ENCODE data around the gene OR2W3. TPM values are rescaled to one million over a fixed set of nuclear protein-coding genes. Genes with fewer than 3 reads are reported as not detected.

OR2W3 gene
- total RNA-seq, 4 donors from 2014 or later, result 0.81 to 3.1 (median 1.2) TPM; not detected in 1

DNA sequence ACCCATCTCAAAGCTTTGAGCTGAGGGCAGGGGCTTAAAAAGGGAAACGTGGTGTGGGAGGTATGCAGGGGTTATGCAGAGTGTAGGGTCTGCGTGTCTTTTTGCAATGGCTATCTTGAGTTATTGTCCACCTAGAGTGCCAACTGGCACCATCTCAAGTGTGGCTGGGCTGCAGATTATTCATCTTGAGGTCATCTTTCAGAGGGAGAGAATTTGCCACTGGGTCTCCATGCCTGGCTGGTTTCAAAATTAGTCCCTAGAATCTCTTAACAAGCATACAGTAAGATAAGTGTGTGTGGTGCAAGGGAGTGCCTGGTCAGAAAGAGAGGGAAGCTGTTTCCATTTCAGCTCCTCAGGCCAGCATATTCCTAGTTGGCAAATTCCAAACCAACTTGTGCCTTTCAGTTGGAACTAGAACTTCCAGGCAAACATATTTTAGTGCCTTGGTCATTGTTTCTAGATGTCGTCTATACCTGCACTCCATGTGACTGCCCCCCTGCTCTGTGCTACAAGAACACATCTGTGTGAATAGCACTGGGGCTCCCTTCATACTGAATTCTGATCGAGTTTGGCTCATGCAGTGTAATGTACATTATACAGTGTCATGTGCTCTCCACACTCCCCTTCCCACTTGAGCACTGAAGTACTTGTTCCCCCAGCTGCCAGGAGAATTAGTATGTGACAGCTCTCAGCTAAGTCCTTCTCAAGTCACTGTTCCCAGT, 19.7 kb downstream of the OR2W3 start:
- no peaks in the 10 kb centered on the region for H3K9me3 ChIP-seq
- H3K27me3 ChIP-seq, result no peaks in the 10 kb centered on the region
- no peaks in the 10 kb centered on the region for H3K4me1 ChIP-seq
- no peak overlapping the region for H3K4me3 ChIP-seq
- H3K36me3 ChIP-seq, result no peaks in the 10 kb centered on the region
- no peak for TF ChIP-seq POLR2A (IDR thresholded peaks at IDR 0.05)
- TF ChIP-seq CTCF (IDR thresholded peaks at IDR 0.05), result no peak
- TF ChIP-seq EP300 (IDR thresholded peaks at IDR 0.05), result no peak
- TF ChIP-seq POLR2AphosphoS5 (IDR thresholded peaks at IDR 0.05), result no peak
- no peak overlapping the region for H3K27ac ChIP-seq
- DNase-seq (ENCODE audit: low spot score in 2 of 2), result no peak
- 60% methylated on average over 4 of the region's 4 CpGs for WGBS

DNA sequence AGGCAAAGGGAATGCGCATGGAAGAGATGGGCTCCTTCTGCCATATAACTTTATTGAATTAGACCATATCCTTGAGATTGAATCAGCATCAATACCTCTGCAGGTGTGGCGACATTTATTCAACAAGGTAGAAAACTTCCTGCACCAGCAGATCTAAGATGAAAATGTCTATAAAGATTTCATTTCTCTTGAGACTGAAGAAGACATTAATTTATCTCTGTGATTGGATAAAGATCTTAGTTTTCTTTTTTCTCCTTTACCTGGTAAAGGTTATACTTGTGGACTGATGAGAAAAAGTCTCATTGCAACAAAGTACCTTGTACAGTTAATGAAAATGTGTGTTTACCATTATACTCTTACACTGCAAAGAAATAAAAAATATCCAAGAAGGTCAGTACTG, 24.6 kb downstream of the OR2W3 start, which contains the start of gene OR2T8:
Gene OR2T8 (plus strand): TSS at position 301 of the 400 bp plus-strand sequence. CDS start 766 bp downstream, outside the sequence.
- no peaks in the 10 kb centered on the region for H3K9me3 ChIP-seq
- no peak for DNase-seq (ENCODE audit: low spot score in 2 of 2)
- no peaks in the 10 kb centered on the region for H3K4me1 ChIP-seq
- H3K4me3 ChIP-seq, result no peak within 1 kb of the TSS
- no peaks in the 10 kb centered on the region for H3K27me3 ChIP-seq
- no peak within 1 kb of the TSS for H3K27ac ChIP-seq
- no peaks in the 10 kb centered on the region for H3K36me3 ChIP-seq
- 95% methylated on average over 2 of the region's 2 CpGs for WGBS
- TF ChIP-seq POLR2A (IDR thresholded peaks at IDR 0.05), result no peak
- TF ChIP-seq CTCF (IDR thresholded peaks at IDR 0.05), result no peak
- TF ChIP-seq EP300 (IDR thresholded peaks at IDR 0.05), result no peak
- no peak for TF ChIP-seq POLR2AphosphoS5 (IDR thresholded peaks at IDR 0.05)

- H3K27ac ChIP-seq, result no peak overlapping the region
- WGBS, result 62% methylated on average over 3 of the region's 3 CpGs
- no peaks in the 10 kb centered on the region for H3K4me1 ChIP-seq
- H3K4me3 ChIP-seq, result no peak overlapping the region
- DNase-seq (ENCODE audit: low spot score in 2 of 2), result no peak
- TF ChIP-seq EP300 (IDR thresholded peaks at IDR 0.05), result no peak
- no peaks in the 10 kb centered on the region for H3K9me3 ChIP-seq
- H3K27me3 ChIP-seq, result no peaks in the 10 kb centered on the region
- no peaks in the 10 kb centered on the region for H3K36me3 ChIP-seq
Observed at GRCh38 chr1:247923941-247924340, 28.6 kb downstream of the OR2W3 start.

GRCh38 chr1:247924868-247925267, 29.5 kb downstream of the OR2W3 start, which contains the start of gene OR2AJ1:
Gene OR2AJ1, plus strand, starts transcription at chr1:247924889. Its CDS starts 8,880 bp downstream, at chr1:247933769.
- no peak for TF ChIP-seq EP300 (IDR thresholded peaks at IDR 0.05)
- no peak for TF ChIP-seq POLR2AphosphoS5 (IDR thresholded peaks at IDR 0.05)
- TF ChIP-seq CTCF (IDR thresholded peaks at IDR 0.05), result no peak
- TF ChIP-seq POLR2A (IDR thresholded peaks at IDR 0.05), result no peak
- 89% methylated on average over 9 of the region's 9 CpGs for WGBS
- Histone ChIP-seq H3K4me3 (no peak within 1 kb of the TSS), H3K27ac (no peak within 1 kb of the TSS), H3K27me3 (no peaks in the 10 kb centered on the region), H3K36me3 (no peaks in the 10 kb centered on the region), H3K9me3 (no peaks in the 10 kb centered on the region), H3K4me1 (no peaks in the 10 kb centered on the region)
- DNase-seq (ENCODE audit: low spot score in 2 of 2), result no peak

GRCh38 chr1:247933989-247934388, 38.6 kb downstream of the OR2W3 start:
- 96% methylated on average over 8 of the region's 8 CpGs for WGBS
- no peak overlapping the region for H3K4me3 ChIP-seq
- H3K27me3 ChIP-seq, result no peaks in the 10 kb centered on the region
- no peak for DNase-seq (ENCODE audit: low spot score in 2 of 2)
- H3K9me3 ChIP-seq, result no peaks in the 10 kb centered on the region
- H3K27ac ChIP-seq, result no peak overlapping the region
- no peaks in the 10 kb centered on the region for H3K4me1 ChIP-seq
- no peaks in the 10 kb centered on the region for H3K36me3 ChIP-seq
- no peak for TF ChIP-seq CTCF (IDR thresholded peaks at IDR 0.05)
- no peak for TF ChIP-seq POLR2A (IDR thresholded peaks at IDR 0.05)
- TF ChIP-seq POLR2AphosphoS5 (IDR thresholded peaks at IDR 0.05), result no peak
- TF ChIP-seq EP300 (IDR thresholded peaks at IDR 0.05), result no peak
